ENCODE measurements around the gene PTCRA. TPM values are rescaled to one million over a fixed set of nuclear protein-coding genes. Genes with fewer than 3 reads are reported as not detected.
"Not testable (repeated sequence)": the region's sequence is repeated elsewhere in the genome, so short reads cannot be mapped to it uniquely, and the experiment has no call there.

PTCRA gene
- total and polyA plus RNA-seq, 7 experiments from 2014 or later = 0.56 to 0.93 TPM; not detected in 5

DNA sequence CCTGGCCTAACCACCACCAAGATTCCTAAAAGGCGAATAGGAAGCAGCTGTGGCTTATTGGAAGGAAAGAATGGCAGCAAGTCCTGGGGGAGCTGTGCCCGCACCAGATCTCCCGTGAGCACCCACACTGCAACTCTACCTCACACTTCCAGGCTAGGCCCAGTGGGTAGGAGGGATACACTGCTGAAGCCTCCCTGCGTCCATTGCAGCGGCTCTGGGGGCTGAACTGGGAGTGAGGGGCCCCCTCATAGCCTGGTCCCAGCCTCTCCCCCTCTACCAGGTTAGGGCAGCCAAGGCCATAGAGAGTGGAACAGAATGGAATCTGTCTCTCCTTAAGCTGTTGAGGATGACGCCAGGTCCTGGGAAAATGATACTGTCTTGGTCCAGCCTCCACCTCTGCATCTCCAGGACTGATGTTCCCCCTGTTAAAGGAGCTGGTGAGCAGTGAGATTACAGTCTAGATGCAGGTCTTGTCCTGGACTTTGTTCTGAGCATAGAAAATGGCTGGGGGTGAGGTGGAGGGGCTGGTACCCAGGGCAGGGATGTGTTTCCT is 24.7 kb downstream of the PTCRA start:
- Mint-ChIP-seq H3K4me1 (peaks cover 0 to 18% (median 11%) of the 10 kb centered on the region in 7 donors), H3K27me3 (no peaks in the 10 kb centered on the region), H3K27ac (peak overlapping the region in 3 of 9 donors; percentile 66 to 72 (median 72)), H3K9me3 (no peaks in the 10 kb centered on the region), H3K4me3 (no peak overlapping the region), H3K36me3 (peaks cover 7 to 32% (median 11%) of the 10 kb centered on the region in 5 donors)
- ATAC-seq = no peak
- DNase-seq = no peak
- Histone ChIP-seq H3K27ac (ENCODE audit: low read depth, low read length) (no peak overlapping the region), H3K9me3 (ENCODE audit: control insufficient read depth in 2 of 3, low read length in 3 of 3) (no peaks in the 10 kb centered on the region), H3K4me1 (ENCODE audit: control insufficient read depth in 2 of 2, insufficient read depth in 2 of 2, low read length in 2 of 2) (no peaks in the 10 kb centered on the region), H3K27me3 (ENCODE audit: control insufficient read depth in 2 of 2, insufficient read depth in 2 of 2, low read length in 2 of 2) (no peaks in the 10 kb centered on the region), H3K36me3 (ENCODE audit: control insufficient read depth in 2 of 3, insufficient read depth in 3 of 3, low read length in 3 of 3) (peaks cover 9 to 74% (median 17%) of the 10 kb centered on the region in 3 experiments), H3K4me3 (ENCODE audit: low read length) (no peak overlapping the region)
- POLR2A ChIA-PET = interaction anchor here (1.4 to 2.0 kb wide), 2 partner anchors 11 to 44 kb away, joined by 3 to 9 read pairs; partner anchors contain the start of genes CNPY3 and PPP2R5D
- intact Hi-C loops (cut with micrococcal nuclease) = no loop called here
- CTCF ChIA-PET = no interaction called here

DNA sequence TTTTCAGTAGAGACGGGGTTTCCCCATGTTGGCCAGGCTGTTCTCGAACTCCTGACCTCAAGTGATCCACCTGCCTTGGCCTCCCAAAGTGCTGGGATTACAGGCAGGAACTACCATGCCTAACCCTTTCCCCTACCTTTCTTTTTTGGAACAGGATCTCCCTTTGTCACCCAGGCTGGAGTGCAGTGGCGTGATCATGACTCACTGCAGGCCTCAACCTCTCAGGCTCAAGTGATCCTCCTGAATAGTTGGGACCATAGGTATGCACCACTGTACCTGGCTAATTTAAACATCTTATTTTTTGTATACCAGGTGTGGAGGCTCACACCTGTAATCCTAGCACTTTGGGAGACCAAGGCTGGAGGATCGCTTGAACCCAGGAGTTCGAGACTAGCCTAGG is 25.5 kb downstream of the PTCRA start:
- POLR2A ChIA-PET = interaction anchor here (2.0 kb wide), 1 partner anchor 12 kb away, joined by 9 read pairs; the partner anchor contains the start of gene CNPY3
- Mint-ChIP-seq H3K4me1 (peaks cover 0 to 11% (median 7%) of the 10 kb centered on the region in 7 donors), H3K27ac (peak overlapping the region in 4 of 9 donors; percentile 56 to 72 (median 66)), H3K36me3 (peaks cover 3 to 25% (median 10%) of the 10 kb centered on the region in 5 donors)
- H3K9me3 ChIP-seq (ENCODE audit: control insufficient read depth in 2 of 3, low read length in 3 of 3); H3K4me1 ChIP-seq (ENCODE audit: control insufficient read depth in 2 of 2, insufficient read depth in 2 of 2, low read length in 2 of 2); intact Hi-C loops (cut with micrococcal nuclease); H3K27me3 Mint-ChIP-seq; H3K27me3 ChIP-seq (ENCODE audit: control insufficient read depth in 2 of 2, insufficient read depth in 2 of 2, low read length in 2 of 2); CTCF ChIA-PET; ATAC-seq; DNase-seq; H3K27ac ChIP-seq (ENCODE audit: low read depth, low read length); H3K4me3 ChIP-seq (ENCODE audit: low read length); H3K9me3 Mint-ChIP-seq; H3K4me3 Mint-ChIP-seq: not testable (repeated sequence)
- peaks cover 6 to 73% (median 17%) of the 10 kb centered on the region in 3 experiments for H3K36me3 ChIP-seq (ENCODE audit: control insufficient read depth in 2 of 3, insufficient read depth in 3 of 3, low read length in 3 of 3)

DNA sequence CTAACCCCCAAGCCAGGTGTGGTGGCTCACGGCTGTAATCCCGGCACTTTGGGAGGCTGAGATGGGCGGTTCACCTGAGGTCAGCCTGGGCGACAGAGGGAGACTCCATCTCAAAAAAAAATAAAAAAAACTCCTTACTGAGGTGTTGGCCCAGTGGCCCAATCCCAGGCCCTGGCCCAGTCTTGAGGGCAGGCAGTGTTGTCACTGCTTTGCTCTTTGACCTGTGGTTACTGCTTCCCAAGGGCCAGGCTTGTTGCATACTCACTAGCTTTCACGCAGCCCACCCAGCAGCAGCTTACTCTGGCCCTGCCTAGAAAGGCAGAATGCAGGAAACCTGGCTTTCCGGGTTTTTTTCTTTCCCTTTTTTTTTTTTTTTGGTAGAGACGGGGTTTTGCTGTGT is 26.6 kb downstream of the PTCRA start:
- Mint-ChIP-seq H3K36me3 (peaks cover 3 to 17% (median 10%) of the 10 kb centered on the region in 5 donors), H3K27me3 (no peaks in the 10 kb centered on the region), H3K9me3 (no peaks in the 10 kb centered on the region), H3K27ac (no peak overlapping the region), H3K4me3 (no peak overlapping the region), H3K4me1 (peaks cover 0 to 8% (median 4%) of the 10 kb centered on the region in 7 donors)
- Histone ChIP-seq H3K27ac (ENCODE audit: low read depth, low read length) (no peak overlapping the region), H3K9me3 (ENCODE audit: control insufficient read depth in 2 of 3, low read length in 3 of 3) (no peaks in the 10 kb centered on the region), H3K27me3 (ENCODE audit: control insufficient read depth in 2 of 2, insufficient read depth in 2 of 2, low read length in 2 of 2) (no peaks in the 10 kb centered on the region), H3K4me1 (ENCODE audit: control insufficient read depth in 2 of 2, insufficient read depth in 2 of 2, low read length in 2 of 2) (no peaks in the 10 kb centered on the region), H3K36me3 (ENCODE audit: control insufficient read depth in 2 of 3, insufficient read depth in 3 of 3, low read length in 3 of 3) (peaks cover 6 to 64% (median 13%) of the 10 kb centered on the region in 3 experiments), H3K4me3 (ENCODE audit: low read length) (no peak overlapping the region)
- intact Hi-C loops (cut with micrococcal nuclease) = no loop called here
- ChIA-PET POLR2A (interaction anchor here (5.3 kb wide), 1 partner anchor 13 kb away, joined by 23 read pairs; the partner anchor contains the start of gene CNPY3), CTCF (no interaction called here)
- DNase-seq (no peak), ATAC-seq (no peak)

DNA sequence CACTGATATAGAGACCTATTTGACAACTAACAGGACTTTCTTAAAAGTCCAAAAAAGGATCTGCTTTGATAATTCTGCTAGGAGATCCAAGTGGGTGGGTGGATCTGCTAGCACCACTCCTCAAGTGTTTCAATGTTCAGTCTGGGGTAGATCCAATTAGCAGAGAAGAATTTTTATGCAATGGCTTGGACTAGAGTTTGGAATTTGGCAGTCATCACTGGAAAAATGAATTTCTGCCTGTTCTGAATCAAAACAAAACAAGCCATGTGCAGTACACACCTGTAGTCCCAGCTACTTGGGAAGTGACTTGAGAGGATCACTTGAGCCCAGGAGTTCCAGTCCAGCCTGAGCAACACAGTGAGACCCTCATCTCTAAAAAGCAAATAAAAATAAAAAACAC is 32.1 kb downstream of the PTCRA start:
- CTCF ChIA-PET = no interaction called here
- DNase-seq = no peak
- no peak overlapping the region for H3K4me3 ChIP-seq (ENCODE audit: low read length)
- H3K36me3 Mint-ChIP-seq = peaks cover 0 to 8% (median 2%) of the 10 kb centered on the region in 5 donors
- H3K27me3 Mint-ChIP-seq = no peaks in the 10 kb centered on the region
- no peak for ATAC-seq
- POLR2A ChIA-PET = interaction anchor here (0.6 to 5.3 kb wide), 3 partner anchors 18 to 63 kb away, joined by 3 to 23 read pairs (median 4); partner anchors contain the start of gene CNPY3
- H3K4me3 Mint-ChIP-seq = no peak overlapping the region
- intact Hi-C loops (cut with micrococcal nuclease) = no loop called here
- no peaks in the 10 kb centered on the region for H3K4me1 ChIP-seq (ENCODE audit: control insufficient read depth in 2 of 2, insufficient read depth in 2 of 2, low read length in 2 of 2)
- no peaks in the 10 kb centered on the region for H3K9me3 Mint-ChIP-seq
- H3K27ac ChIP-seq (ENCODE audit: low read depth, low read length) = no peak overlapping the region
- peaks cover 0 to 3% (median 0%) of the 10 kb centered on the region in 7 donors for H3K4me1 Mint-ChIP-seq
- H3K27ac Mint-ChIP-seq = peak overlapping the region in 2 of 9 donors; percentile 36 to 41
- H3K36me3 ChIP-seq (ENCODE audit: control insufficient read depth in 2 of 3, insufficient read depth in 3 of 3, low read length in 3 of 3) = peaks cover 0 to 29% (median 0%) of the 10 kb centered on the region in 3 experiments
- H3K9me3 ChIP-seq (ENCODE audit: control insufficient read depth in 2 of 3, low read length in 3 of 3) = no peaks in the 10 kb centered on the region
- H3K27me3 ChIP-seq (ENCODE audit: control insufficient read depth in 2 of 2, insufficient read depth in 2 of 2, low read length in 2 of 2) = no peaks in the 10 kb centered on the region

DNA sequence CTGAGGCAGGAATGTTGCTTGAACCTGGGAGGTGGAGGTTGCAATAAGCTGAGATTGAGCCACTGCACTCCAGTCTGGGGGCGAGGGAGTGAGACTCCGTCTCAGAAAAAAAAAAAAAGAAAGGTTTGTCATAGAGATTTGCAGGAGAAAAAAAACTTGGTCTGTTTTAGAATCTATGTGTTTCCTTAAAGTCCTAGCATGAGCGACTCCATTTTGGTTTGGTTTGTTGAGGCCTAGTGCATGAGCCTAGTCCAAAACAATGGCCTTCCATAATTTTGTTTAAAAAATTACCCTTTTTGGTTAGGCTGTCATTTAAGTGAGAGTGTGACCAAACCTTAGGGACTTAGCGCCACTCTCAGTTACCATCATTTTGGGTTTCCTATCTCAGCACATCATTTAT is 36.5 kb downstream of the PTCRA start:
- DNase-seq (no peak), ATAC-seq (no peak)
- H3K36me3 ChIP-seq (ENCODE audit: control insufficient read depth in 2 of 3, insufficient read depth in 3 of 3, low read length in 3 of 3) = peaks cover 0 to 11% (median 0%) of the 10 kb centered on the region in 3 experiments
- Mint-ChIP-seq H3K4me3 (no peak overlapping the region), H3K36me3 (peaks cover 0 to 4% (median 0%) of the 10 kb centered on the region in 5 donors), H3K27me3 (no peaks in the 10 kb centered on the region), H3K4me1 (peaks cover 0 to 3% (median 0%) of the 10 kb centered on the region in 7 donors), H3K27ac (no peak overlapping the region), H3K9me3 (no peaks in the 10 kb centered on the region)
- no peaks in the 10 kb centered on the region for H3K9me3 ChIP-seq (ENCODE audit: control insufficient read depth in 2 of 3, low read length in 3 of 3)
- H3K27me3 ChIP-seq (ENCODE audit: control insufficient read depth in 2 of 2, insufficient read depth in 2 of 2, low read length in 2 of 2) = no peaks in the 10 kb centered on the region
- ChIA-PET CTCF (no interaction called here), POLR2A (interaction anchor here (1.8 kb wide), 1 partner anchor 27 kb away, joined by 9 read pairs; the partner anchor contains the start of gene PEX6)
- H3K4me1 ChIP-seq (ENCODE audit: control insufficient read depth in 2 of 2, insufficient read depth in 2 of 2, low read length in 2 of 2) = no peaks in the 10 kb centered on the region
- no peak overlapping the region for H3K27ac ChIP-seq (ENCODE audit: low read depth, low read length)
- H3K4me3 ChIP-seq (ENCODE audit: low read length) = no peak overlapping the region
- intact Hi-C loops (cut with micrococcal nuclease) = no loop called here

DNA sequence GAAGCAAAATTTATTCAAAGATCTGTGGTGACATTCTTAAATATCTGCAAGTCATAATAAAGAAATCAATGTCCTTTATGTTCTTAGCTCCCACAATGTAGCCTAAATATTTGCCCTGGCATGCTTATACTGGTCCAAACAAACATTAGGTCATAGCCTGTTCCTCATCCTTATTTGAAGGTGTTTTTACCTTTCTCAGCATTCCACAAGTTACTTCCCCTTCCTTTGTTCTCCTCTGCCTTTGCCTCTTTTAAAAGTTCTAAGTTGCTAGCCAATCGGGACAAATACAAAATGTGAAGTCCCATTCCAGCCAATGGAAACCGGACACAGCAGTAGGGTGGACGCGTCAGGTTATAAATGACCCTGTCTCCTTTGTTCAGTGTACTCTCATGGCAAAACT is 38.6 kb downstream of the PTCRA start:
- H3K36me3 Mint-ChIP-seq; H3K9me3 Mint-ChIP-seq; H3K9me3 ChIP-seq (ENCODE audit: control insufficient read depth in 2 of 3, low read length in 3 of 3); H3K27me3 Mint-ChIP-seq; intact Hi-C loops (cut with micrococcal nuclease); POLR2A ChIA-PET; H3K4me3 Mint-ChIP-seq; H3K27ac ChIP-seq (ENCODE audit: low read depth, low read length); H3K4me1 ChIP-seq (ENCODE audit: control insufficient read depth in 2 of 2, insufficient read depth in 2 of 2, low read length in 2 of 2); ATAC-seq; CTCF ChIA-PET; DNase-seq; H3K27me3 ChIP-seq (ENCODE audit: control insufficient read depth in 2 of 2, insufficient read depth in 2 of 2, low read length in 2 of 2); H3K4me3 ChIP-seq (ENCODE audit: low read length); H3K27ac Mint-ChIP-seq; H3K36me3 ChIP-seq (ENCODE audit: control insufficient read depth in 2 of 3, insufficient read depth in 3 of 3, low read length in 3 of 3); H3K4me1 Mint-ChIP-seq: not testable (repeated sequence)

DNA sequence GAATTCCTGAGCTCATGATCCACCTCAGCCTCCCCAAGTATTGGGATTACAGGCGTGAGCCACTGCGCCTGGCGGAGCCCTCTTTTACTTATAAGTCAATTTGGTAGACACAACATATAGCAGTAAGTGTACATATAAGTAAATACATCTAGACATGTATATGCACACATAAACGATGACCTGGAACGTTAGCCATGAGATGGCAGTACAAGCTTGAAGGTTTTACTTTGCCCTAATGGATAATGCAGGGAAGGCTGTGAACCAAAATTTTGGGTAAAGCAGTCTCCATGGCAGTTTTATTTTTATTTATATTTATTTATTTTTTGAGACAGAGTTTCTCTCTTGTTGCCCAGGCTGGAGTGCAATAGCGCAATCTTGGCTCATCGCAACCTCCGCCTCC is 42.3 kb downstream of the PTCRA start:
- Histone ChIP-seq H3K9me3 (ENCODE audit: control insufficient read depth in 2 of 3, low read length in 3 of 3) (no peaks in the 10 kb centered on the region), H3K36me3 (ENCODE audit: control insufficient read depth in 2 of 3, insufficient read depth in 3 of 3, low read length in 3 of 3) (peaks cover 0 to 11% (median 0%) of the 10 kb centered on the region in 3 experiments), H3K4me1 (ENCODE audit: control insufficient read depth in 2 of 2, insufficient read depth in 2 of 2, low read length in 2 of 2) (peaks cover 0 to 5% of the 10 kb centered on the region in 2 donors), H3K4me3 (ENCODE audit: low read length) (no peak overlapping the region), H3K27ac (ENCODE audit: low read depth, low read length) (no peak overlapping the region), H3K27me3 (ENCODE audit: control insufficient read depth in 2 of 2, insufficient read depth in 2 of 2, low read length in 2 of 2) (no peaks in the 10 kb centered on the region)
- Mint-ChIP-seq H3K4me1 (peaks cover 0 to 24% (median 16%) of the 10 kb centered on the region in 7 donors), H3K9me3 (no peaks in the 10 kb centered on the region), H3K27ac (no peak overlapping the region), H3K27me3 (peaks cover 0 to 19% (median 0%) of the 10 kb centered on the region in 5 donors), H3K4me3 (no peak overlapping the region), H3K36me3 (peaks cover 0 to 7% (median 0%) of the 10 kb centered on the region in 5 donors)
- ATAC-seq (no peak), DNase-seq (no peak)
- ChIA-PET POLR2A (interaction anchor here (1.0 kb wide), 2 partner anchors 26 to 29 kb away, joined by 4 to 12 read pairs; partner anchors contain the start of genes CNPY3 and PPP2R5D), CTCF (no interaction called here)
- intact Hi-C loops (cut with micrococcal nuclease) = no loop called here
